Spleen (tissue), 11 donors: ENCODE results near the gene ZNF469. TPM values are rescaled to one million over a fixed set of nuclear protein-coding genes. Genes with fewer than 3 reads are reported as not detected.

Experiments
- DNase-seq: peaks from one replicate; pipeline ENCODE4 v3.0.0-alpha.2; 2020
- H3K27ac ChIP-seq, 8 donors: fragments of 200-600 bp; sonication (generic) in 7 of 8; 1 replicate in 4 of 8; 2 replicates in 4 of 8; pipeline versions ENCODE4 v1.5.0 to v1.8.0; 2016 to 2021; ENCODE audit warnings: inconsistent platforms in 4 of 8, mild to moderate bottlenecking in 4 of 8, moderate library complexity in 1 of 8
- H3K27me3 ChIP-seq, 7 donors: fragments of 200-600 bp; sonication (generic) in 6 of 7; replicated peaks in 1 of 7; 1 replicate in 4 of 7; 2 replicates in 3 of 7; pipeline versions ENCODE4 v1.5.0 to v1.8.0; 2016 to 2021; ENCODE audit warnings: inconsistent platforms in 3 of 7, mild to moderate bottlenecking in 1 of 7
- H3K36me3 ChIP-seq, 6 donors: fragments of 200-600 bp; sonication (generic) in 5 of 6; 1 replicate in 4 of 6; 2 replicates in 2 of 6; pipeline versions ENCODE4 v1.5.0 to v1.8.0; 2016 to 2021; ENCODE audit warnings: inconsistent platforms in 2 of 6
- H3K4me1 ChIP-seq, 6 donors: fragments of 200-600 bp; sonication (generic) in 5 of 6; 1 replicate in 3 of 6; 2 replicates in 3 of 6; pipeline versions ENCODE4 v1.5.0 to v1.8.0; 2016 to 2021; ENCODE audit warnings: inconsistent platforms in 3 of 6
- H3K4me3 ChIP-seq, 8 donors: fragments of 200-600 bp; sonication (generic) in 7 of 8; 1 replicate in 4 of 8; 2 replicates in 4 of 8; pipeline versions ENCODE4 v1.5.0 to v1.8.0; 2016 to 2021; ENCODE audit warnings: inconsistent platforms in 4 of 8, mild to moderate bottlenecking in 4 of 8, moderate library complexity in 2 of 8
- H3K9me3 ChIP-seq, 8 donors: fragments of 200-600 bp; sonication (generic) in 7 of 8; 1 replicate in 4 of 8; 2 replicates in 4 of 8; pipeline versions ENCODE4 v1.5.0 to v1.8.0; 2016 to 2021; ENCODE audit warnings: inconsistent platforms in 4 of 8
- CTCF ChIP-seq, 11 experiments: fragments of 200-600 bp in 7 of 11; fragments of 450-650 bp in 4 of 11; sonication (generic) in 4 of 11; IDR thresholded peaks in 8 of 11; conservative IDR thresholded peaks in 3 of 11; 1 replicate in 7 of 11; 2 replicates in 4 of 11; pipeline versions ENCODE4 v1.4.0 to v1.8.0; 2016 to 2021; ENCODE audit warnings: antibody characterized with exemption in 11 of 11, inconsistent platforms in 4 of 11, mild to moderate bottlenecking in 1 of 11
- POLR2A ChIP-seq, 3 donors: fragments of 450-650 bp; IDR thresholded peaks; one replicate each; pipeline ENCODE4 v1.5.1; 2017; ENCODE audit warnings: antibody characterized with exemption in 3 of 3, mild to moderate bottlenecking in 1 of 3
- POLR2AphosphoS5 ChIP-seq, 3 donors: sonication (generic); formaldehyde crosslinking; IDR thresholded peaks; one replicate each; pipeline ENCODE4 v1.5.1; 2017; ENCODE audit warnings: antibody characterized with exemption in 3 of 3
- WGBS, 5 donors: extraction: QIAGEN DNeasy Blood & Tissue Kit in 3 of 5; methylation state at CpG; one replicate each; pipeline versions ENCODE4 v1.1.5 to v1.1.7; 2013 to 2018; 5-methylcytosine and 5-hydroxymethylcytosine counted together
- intact Hi-C: fragments of 100-400 bp; cut with DNase I; formaldehyde crosslinking; loops from one replicate; pipeline ENCODE4 v1.15.0; 2023; ENCODE audit warnings: low total_unique reads
- polyA plus RNA-seq, 3 donors: library from polyadenylated mRNA; stranded (reverse); fragments of 200-250 nt; gene quantifications; one replicate each; pipeline ENCODE4 v1.2.1, GENCODE V29; 2013
- total RNA-seq, 7 donors: library from RNA; depleted of rRNA in 3 of 7; stranded (reverse); fragments of >200 nt in 3 of 7; fragmentation: NEBNext Ultra II Directional in 4 of 7; extraction: Animal tissue kit (Norgen Biotek cat#: 25700) in 4 of 7; gene quantifications; one replicate each; pipeline versions ENCODE4 v1.1.0 to v1.2.1, GENCODE V29; 2016 to 2021
- donor health status: healthy with polysubstance abuse.
- donor health status: DM: no; HTN: no; CAD: no; lungs with moderate emphysema.
- donor health status: DM: no; HTN: no; CAD: no.
- donor health status: Bipolar disorder and iron deficiency.
- donor health status: healthy.
- donor health status: DM: no; HTN: no; CAD: no.
- donor health status: DM: yes; HTN: yes; CAD: no.

ZNF469 gene
- total and polyA plus RNA-seq, 10 donors, result 0.27 to 8.0 (median 3.3) TPM

DNA sequence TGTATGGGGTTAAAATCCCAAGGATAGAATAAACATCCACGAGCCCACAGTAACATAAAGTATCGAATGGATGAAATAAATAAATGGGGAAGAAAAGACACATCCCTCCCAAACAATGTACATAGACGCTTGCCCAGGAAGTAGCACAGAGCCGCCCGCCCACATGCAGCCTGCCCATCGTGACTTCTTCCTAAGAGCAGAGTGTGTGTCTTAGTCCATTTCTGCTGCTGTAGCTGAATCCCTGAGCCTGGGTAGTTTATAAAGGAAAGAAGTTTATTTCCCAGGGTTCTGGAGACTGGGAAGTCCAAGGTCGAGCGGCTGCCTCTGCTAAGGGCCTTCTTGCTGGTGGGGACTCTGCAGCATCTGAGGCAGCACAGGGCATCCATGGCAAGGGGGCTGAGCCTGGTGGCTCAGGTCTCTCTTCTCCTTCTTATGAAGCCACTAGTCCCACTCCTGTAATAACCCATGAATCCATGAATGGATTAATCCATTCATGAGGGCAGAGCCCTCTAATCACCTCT, 39.4 kb upstream of the ZNF469 start:
- no peak overlapping the region for H3K4me3 ChIP-seq
- no peaks in the 10 kb centered on the region for H3K36me3 ChIP-seq
- WGBS, 5 donors, result 81 to 92% (median 89%) methylated on average over 8 of the region's 8 CpGs
- no peak overlapping the region for H3K27ac ChIP-seq
- peaks cover 0 to 21% (median 0%) of the 10 kb centered on the region in 7 donors for H3K27me3 ChIP-seq
- no peak for DNase-seq
- TF ChIP-seq POLR2A (IDR thresholded peaks at IDR 0.05) (no peak), CTCF (IDR thresholded peaks at IDR 0.05 in 8 of 11, conservative IDR thresholded peaks at IDR 0.05 in 3 of 11) (no peak), POLR2AphosphoS5 (IDR thresholded peaks at IDR 0.05) (no peak)
- intact Hi-C loops, result no loop called here
- H3K9me3 ChIP-seq, result peaks cover 0 to 11% (median 3%) of the 10 kb centered on the region in 8 donors
- H3K4me1 ChIP-seq, result peaks cover 0 to 11% (median 6%) of the 10 kb centered on the region in 6 donors

GRCh38 chr16:88344411-88345030, 38.2 kb upstream of the ZNF469 start:
- no peak for DNase-seq
- peaks cover 0 to 15% (median 0%) of the 10 kb centered on the region in 7 donors for H3K27me3 ChIP-seq
- H3K4me1 ChIP-seq, result peaks cover 0 to 15% (median 7%) of the 10 kb centered on the region in 6 donors
- intact Hi-C loops, result no loop called here
- no peak overlapping the region for H3K27ac ChIP-seq
- no peak for TF ChIP-seq POLR2AphosphoS5 (IDR thresholded peaks at IDR 0.05)
- TF ChIP-seq POLR2A (IDR thresholded peaks at IDR 0.05), result no peak
- no peak for TF ChIP-seq CTCF (IDR thresholded peaks at IDR 0.05 in 8 of 11, conservative IDR thresholded peaks at IDR 0.05 in 3 of 11)
- WGBS, 5 donors, result 76 to 94% (median 91%) methylated on average over 19 to 20 of the region's 20 CpGs
- H3K36me3 ChIP-seq, result no peaks in the 10 kb centered on the region
- no peak overlapping the region for H3K4me3 ChIP-seq
- peaks cover 0 to 11% (median 3%) of the 10 kb centered on the region in 8 donors for H3K9me3 ChIP-seq

- intact Hi-C loops, result no loop called here
- DNase-seq, result no peak
- Histone ChIP-seq H3K4me3 (no peak overlapping the region), H3K27me3 (peaks cover 0 to 15% (median 0%) of the 10 kb centered on the region in 7 donors), H3K9me3 (peaks cover 0 to 11% (median 3%) of the 10 kb centered on the region in 8 donors), H3K4me1 (peaks cover 0 to 15% (median 7%) of the 10 kb centered on the region in 6 donors), H3K27ac (no peak overlapping the region), H3K36me3 (no peaks in the 10 kb centered on the region)
- 84 to 89% (median 87%) methylated on average over 15 to 18 of the region's 18 CpGs for WGBS, 5 donors
- no peak for TF ChIP-seq POLR2A (IDR thresholded peaks at IDR 0.05)
- TF ChIP-seq CTCF (IDR thresholded peaks at IDR 0.05 in 8 of 11, conservative IDR thresholded peaks at IDR 0.05 in 3 of 11), result no peak
- TF ChIP-seq POLR2AphosphoS5 (IDR thresholded peaks at IDR 0.05), result no peak
These were observed 37.6 kb upstream of the ZNF469 start for GRCh38 chr16:88345031-88345720.
